ENCODE data around the gene SPSB4. TPM values are rescaled to one million over a fixed set of nuclear protein-coding genes. Genes with fewer than 3 reads are reported as not detected.

SPSB4 gene
- total RNA-seq, 1 experiment from 2014 or later = 0.05 TPM

DNA sequence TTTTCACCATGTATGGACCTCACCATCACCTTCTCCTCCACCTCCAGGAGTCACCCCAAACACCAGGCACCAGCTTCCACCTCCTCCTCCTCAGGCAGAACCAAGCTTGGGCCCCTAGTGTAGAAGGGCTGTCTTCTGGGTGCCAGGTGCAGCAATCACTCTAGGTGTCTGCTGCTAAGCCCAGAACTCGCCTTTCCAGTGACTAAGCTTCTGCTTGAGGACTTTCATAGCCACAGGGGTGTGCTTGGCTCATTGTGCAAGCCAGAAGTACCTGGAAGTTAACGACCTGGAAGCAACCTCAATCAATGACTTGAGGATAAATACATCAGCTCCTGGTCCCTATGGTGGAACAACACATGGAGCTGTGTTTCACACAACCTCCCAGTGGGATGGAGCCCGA lies 130.7 kb downstream of the SPSB4 start:
- no peaks in the 10 kb centered on the region for H3K36me3 ChIP-seq (ENCODE audit: control insufficient read depth, insufficient read depth, low read length)
- POLR2A ChIA-PET = no interaction called here
- intact Hi-C loops (cut with micrococcal nuclease; ENCODE audit: unreplicated experiment) (no loop called here), in situ Hi-C loops (cut with HindIII; ENCODE audit: low pct_unique_long_range_greater_than_20kb, low sequenced_read_pairs) (no loop called here)
- H3K27ac ChIP-seq (ENCODE audit: low read length) = no peak overlapping the region
- peaks cover 2% of the 10 kb centered on the region; the same call in 1 of the 2 replicates for H3K27me3 ChIP-seq (ENCODE audit: control insufficient read depth, insufficient read depth, low read length)
- DNase-seq (ENCODE audit: low read depth, low spot score) (no peak), ATAC-seq (no peak)
- BruUV-seq (replicated peaks) = no TSS peak
- TF ChIP-seq TCF7L2 (IDR thresholded peaks at IDR 0.05; ENCODE audit: low read depth, low read length) = no peak
- no peak for TF ChIP-seq REST (IDR thresholded peaks at IDR 0.05; ENCODE audit: insufficient read depth in 1 of 2, low read depth in 2 of 2, low read length in 1 of 2)
- TF ChIP-seq POLR2AphosphoS5 (IDR thresholded peaks at IDR 0.05; ENCODE audit: low read depth, low read length) = no peak
- no peak for TF ChIP-seq SIN3A (IDR thresholded peaks at IDR 0.05; ENCODE audit: borderline replicate concordance, insufficient read depth, low read depth, low read length)
- TF ChIP-seq, protein P1, sequence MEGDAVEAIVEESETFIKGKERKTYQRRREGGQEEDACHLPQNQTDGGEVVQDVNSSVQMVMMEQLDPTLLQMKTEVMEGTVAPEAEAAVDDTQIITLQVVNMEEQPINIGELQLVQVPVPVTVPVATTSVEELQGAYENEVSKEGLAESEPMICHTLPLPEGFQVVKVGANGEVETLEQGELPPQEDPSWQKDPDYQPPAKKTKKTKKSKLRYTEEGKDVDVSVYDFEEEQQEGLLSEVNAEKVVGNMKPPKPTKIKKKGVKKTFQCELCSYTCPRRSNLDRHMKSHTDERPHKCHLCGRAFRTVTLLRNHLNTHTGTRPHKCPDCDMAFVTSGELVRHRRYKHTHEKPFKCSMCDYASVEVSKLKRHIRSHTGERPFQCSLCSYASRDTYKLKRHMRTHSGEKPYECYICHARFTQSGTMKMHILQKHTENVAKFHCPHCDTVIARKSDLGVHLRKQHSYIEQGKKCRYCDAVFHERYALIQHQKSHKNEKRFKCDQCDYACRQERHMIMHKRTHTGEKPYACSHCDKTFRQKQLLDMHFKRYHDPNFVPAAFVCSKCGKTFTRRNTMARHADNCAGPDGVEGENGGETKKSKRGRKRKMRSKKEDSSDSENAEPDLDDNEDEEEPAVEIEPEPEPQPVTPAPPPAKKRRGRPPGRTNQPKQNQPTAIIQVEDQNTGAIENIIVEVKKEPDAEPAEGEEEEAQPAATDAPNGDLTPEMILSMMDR (IDR thresholded peaks at IDR 0.05) = no peak
- H3K4me3 ChIP-seq (ENCODE audit: low read depth in 2 of 2, low read length in 2 of 2) = no peak overlapping the region
- CTCF ChIA-PET = no interaction called here
- H3K9me3 ChIP-seq (ENCODE audit: control insufficient read depth, insufficient read depth, low read depth, low read length) = no peaks in the 10 kb centered on the region
- H3K4me1 ChIP-seq (ENCODE audit: control insufficient read depth, insufficient read depth, low read length) = no peaks in the 10 kb centered on the region

DNA sequence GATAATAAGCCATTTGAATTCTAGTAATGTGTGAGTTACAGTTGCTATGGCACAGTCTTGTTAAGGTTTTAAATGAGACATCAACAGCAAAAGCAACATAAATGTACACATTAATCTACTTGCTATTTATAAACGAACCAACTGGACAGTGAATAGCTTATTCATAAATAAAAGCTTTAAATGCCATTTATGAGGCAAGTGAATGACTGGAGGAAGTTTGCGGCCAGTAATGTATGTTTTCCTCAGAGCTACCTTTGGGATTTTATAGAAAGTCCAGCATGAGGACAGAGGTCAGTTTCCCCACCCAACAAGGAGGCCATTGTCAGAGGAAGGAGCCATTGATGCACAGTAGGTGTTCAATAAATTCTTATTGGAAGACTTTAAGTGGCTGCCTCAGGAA lies 132.5 kb downstream of the SPSB4 start:
- CTCF ChIA-PET = no interaction called here
- Histone ChIP-seq H3K9me3 (ENCODE audit: control insufficient read depth, insufficient read depth, low read depth, low read length) (no peaks in the 10 kb centered on the region), H3K27ac (ENCODE audit: low read length) (no peak overlapping the region), H3K4me1 (ENCODE audit: control insufficient read depth, insufficient read depth, low read length) (no peaks in the 10 kb centered on the region), H3K27me3 (ENCODE audit: control insufficient read depth, insufficient read depth, low read length) (peaks cover 6% of the 10 kb centered on the region; the same call in 1 of the 2 replicates), H3K36me3 (ENCODE audit: control insufficient read depth, insufficient read depth, low read length) (no peaks in the 10 kb centered on the region), H3K4me3 (ENCODE audit: low read depth in 2 of 2, low read length in 2 of 2) (no peak overlapping the region)
- TF ChIP-seq POLR2AphosphoS5 (IDR thresholded peaks at IDR 0.05; ENCODE audit: low read depth, low read length) (no peak), SIN3A (IDR thresholded peaks at IDR 0.05; ENCODE audit: borderline replicate concordance, insufficient read depth, low read depth, low read length) (no peak), TCF7L2 (IDR thresholded peaks at IDR 0.05; ENCODE audit: low read depth, low read length) (no peak), REST (IDR thresholded peaks at IDR 0.05; ENCODE audit: insufficient read depth in 1 of 2, low read depth in 2 of 2, low read length in 1 of 2) (no peak)
- TF ChIP-seq, protein P1 (IDR thresholded peaks at IDR 0.05) = no peak
- POLR2A ChIA-PET = no interaction called here
- in situ Hi-C loops (cut with HindIII; ENCODE audit: low pct_unique_long_range_greater_than_20kb, low sequenced_read_pairs) = no loop called here
- no TSS peak for BruUV-seq (replicated peaks)
- ATAC-seq (no peak), DNase-seq (ENCODE audit: low read depth, low spot score) (no peak)
- intact Hi-C loops (cut with micrococcal nuclease; ENCODE audit: unreplicated experiment) = no loop called here
